Measurements from ENCODE around the gene RILPL2.

- TF ChIP-seq, protein P1, sequence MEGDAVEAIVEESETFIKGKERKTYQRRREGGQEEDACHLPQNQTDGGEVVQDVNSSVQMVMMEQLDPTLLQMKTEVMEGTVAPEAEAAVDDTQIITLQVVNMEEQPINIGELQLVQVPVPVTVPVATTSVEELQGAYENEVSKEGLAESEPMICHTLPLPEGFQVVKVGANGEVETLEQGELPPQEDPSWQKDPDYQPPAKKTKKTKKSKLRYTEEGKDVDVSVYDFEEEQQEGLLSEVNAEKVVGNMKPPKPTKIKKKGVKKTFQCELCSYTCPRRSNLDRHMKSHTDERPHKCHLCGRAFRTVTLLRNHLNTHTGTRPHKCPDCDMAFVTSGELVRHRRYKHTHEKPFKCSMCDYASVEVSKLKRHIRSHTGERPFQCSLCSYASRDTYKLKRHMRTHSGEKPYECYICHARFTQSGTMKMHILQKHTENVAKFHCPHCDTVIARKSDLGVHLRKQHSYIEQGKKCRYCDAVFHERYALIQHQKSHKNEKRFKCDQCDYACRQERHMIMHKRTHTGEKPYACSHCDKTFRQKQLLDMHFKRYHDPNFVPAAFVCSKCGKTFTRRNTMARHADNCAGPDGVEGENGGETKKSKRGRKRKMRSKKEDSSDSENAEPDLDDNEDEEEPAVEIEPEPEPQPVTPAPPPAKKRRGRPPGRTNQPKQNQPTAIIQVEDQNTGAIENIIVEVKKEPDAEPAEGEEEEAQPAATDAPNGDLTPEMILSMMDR (conservative IDR thresholded peaks at IDR 0.05), result no peak
- no peak for TF ChIP-seq EZH2 (IDR thresholded peaks at IDR 0.05; ENCODE audit: low read depth)
Observed at GRCh38 chr12:123457980-123458779, 21.7 kb upstream of the RILPL2 start, which contains the start of gene SNRNP35.
